Fibroblast of gingiva (primary cell): ENCODE results near the gene CCDC195.

Experiments used
- DNase-seq: peaks from one replicate; pipeline ENCODE4 v3.0.0-alpha.2; 2011; ENCODE audit warnings: low read depth

The CCDC195 gene, protein sequence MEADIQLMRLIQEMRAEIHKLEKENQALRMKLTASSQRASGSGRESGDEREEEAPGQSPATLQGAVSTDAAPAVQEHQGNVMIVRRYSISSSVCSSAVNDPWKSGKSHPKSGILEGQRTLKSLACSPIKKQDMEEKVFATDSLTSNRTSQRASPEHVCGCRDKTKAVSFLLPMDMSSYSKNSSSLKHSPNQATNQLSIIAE

DNA sequence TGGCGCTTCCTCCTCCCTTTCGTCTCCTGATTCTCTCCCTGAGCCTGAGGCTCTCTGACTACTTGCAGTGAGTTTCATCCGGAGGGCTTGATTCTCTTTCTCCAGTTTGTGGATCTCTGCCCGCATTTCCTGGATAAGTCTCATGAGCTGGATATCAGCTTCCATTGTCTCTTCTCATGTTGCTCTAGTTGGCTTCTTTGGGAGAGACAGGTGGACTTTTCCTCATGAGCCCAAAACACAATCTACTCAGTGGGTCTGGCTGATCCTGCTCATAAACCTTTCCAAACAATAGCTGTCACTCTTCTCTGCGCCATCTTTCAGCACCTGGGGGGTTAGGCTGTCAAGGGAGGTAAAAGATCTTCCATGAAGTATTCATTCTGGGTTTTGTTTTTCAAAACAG is at the start of gene CCDC195:
TSS of gene CCDC195 (minus strand) at position 165 of the 400 bp plus-strand sequence. CDS start at position 165, 0 bp downstream.
- no peak for DNase-seq

DNA sequence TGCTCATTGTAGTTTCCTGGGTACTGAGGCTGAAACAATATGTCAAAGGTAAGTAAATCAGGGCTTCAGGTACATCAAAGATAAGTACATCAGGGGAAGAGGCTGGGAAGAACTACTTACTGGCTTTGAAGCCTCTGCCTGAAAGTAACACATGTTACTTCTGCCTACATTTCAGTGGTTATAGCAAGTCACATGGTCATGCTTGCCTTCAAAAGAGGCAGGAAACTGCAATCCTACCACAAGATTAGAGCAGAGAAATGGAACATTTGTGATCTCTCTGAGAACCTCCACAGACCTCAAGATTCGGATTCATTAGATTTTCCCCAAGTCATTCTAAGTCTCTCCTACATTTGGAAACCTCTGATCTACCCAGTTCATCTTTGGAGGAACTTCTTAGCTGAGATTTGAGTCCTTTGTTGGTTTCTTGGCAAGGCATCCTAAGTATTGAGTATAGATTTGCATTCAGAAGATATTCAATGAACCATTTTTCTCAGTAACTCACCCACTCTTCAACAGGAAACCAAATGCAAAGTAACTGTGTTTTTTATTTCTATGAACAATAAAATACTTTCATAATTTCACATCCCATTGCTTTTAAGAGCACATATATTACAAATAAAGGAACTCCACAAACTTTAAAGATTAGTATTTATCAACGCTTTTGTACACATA is 48.5 kb upstream of the CCDC195 start:
- DNase-seq = no peak

DNA sequence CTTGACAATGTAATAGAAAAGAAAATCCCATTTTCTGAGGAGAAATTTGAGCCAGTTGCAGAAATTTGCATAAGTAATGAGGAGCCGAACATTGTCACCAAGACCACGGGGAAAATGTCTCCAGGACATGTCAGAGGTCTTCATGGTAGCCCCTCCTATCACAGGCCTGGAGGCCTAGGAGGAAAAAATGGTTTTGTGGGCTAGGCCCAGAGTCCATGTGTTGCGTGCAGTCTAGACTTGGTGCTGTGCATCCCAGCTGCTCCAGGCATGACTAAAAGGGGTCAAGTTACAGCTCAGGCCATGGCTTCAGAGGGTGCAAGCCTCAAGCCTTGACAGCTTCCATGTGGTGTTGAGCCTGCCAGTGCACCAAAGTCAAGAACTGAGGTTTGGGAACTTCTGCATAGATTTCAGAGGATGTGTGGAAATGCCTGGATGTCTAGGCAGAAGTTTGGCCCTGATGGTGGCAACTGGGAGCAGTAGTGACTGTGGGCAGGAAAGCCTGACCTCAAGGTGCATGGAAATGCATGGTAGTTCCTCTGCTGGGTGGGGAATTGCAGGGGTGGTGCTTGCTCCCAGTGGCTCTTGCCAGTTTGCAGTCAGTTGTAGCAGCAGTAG is 41.9 kb upstream of the CCDC195 start:
- no peak for DNase-seq

DNA sequence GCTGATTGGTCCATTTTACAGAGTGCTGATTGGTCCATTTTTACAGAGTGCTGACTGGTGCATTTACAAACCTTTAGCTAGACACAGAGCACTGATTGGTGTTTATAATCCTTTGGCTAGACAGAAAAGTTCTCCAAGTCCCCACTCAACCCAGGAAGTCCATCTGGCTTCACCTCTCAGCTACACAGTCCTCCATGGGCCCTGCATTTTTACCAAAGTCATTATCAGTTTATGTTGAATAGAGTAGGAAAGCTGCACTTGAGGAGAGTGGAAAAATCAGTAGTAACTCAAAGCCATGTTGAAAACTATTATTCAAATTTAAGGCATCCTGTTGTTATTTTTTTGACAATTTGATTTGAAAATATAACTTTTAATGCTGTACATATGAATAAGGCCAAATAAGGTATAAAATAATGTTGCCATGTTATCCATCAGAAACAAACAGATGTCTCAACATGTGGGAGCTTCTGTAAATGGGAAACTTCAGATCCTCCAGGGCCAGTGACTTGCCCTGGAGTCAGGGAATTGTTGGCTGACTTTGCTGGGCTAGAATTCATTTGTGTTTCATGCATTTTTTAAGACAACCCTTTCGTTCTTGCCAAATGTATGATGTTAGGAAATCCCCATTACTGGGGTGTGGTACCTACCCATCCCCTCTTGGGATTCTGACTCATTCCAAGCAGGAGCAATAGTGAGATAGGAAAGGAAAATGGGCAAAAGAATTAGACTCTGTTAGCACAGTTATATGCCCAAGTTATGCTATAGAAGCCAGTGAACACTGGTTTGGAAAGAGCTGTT is 37.8 kb upstream of the CCDC195 start:
- peak; percentile 92 for DNase-seq

DNA sequence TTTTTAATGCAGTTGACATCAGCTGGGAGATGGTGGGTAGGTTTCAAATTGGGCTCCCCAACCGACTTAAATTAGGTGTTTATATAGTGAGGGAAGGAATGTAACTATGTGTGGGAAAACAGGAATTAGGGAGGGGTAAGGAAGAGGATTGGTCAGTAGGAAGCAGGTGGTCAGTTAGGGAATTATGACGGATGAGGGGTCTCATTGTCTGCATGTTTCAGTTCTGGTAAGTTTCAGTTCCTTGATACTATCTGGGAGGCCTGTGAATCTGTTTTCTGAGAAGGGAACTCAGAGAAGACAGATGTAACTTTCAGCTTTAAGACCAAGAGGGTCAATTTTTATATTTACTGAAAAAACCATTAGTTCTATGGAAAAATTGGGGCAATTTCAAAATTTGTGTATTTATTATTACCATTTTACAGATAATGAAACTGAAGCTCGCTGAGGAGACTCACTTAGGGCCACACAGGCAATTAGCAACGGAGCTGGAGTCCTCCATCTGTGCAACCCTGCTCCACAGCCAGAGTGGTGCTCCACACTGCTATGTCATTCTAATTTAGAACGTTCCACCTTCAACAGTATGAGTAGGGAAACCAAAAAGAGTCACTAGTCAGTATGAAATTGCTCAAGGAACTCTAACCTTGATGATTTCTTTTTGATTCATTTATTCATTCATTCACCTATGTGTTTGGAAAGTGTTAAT is 36.0 kb upstream of the CCDC195 start:
- no peak for DNase-seq

DNA sequence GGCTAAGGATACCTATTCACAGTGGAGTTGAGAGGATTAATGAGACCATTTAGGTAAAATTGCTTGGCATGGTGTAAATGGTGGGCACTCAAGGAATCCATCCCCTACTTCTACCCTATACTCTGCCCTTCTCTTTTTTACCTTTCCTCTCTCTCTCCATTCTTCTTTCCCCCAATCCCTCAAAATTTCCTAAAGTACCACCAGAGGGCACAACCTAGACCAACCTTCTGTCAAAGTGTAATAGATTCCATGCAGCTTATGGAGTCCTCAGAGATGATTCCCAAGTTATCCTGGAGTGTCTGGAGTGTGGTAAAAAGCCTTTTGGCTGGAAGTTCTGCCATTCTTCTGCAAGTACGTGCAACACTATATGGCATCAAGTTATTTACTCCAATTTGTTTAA is 33.0 kb upstream of the CCDC195 start:
- no peak for DNase-seq

DNA sequence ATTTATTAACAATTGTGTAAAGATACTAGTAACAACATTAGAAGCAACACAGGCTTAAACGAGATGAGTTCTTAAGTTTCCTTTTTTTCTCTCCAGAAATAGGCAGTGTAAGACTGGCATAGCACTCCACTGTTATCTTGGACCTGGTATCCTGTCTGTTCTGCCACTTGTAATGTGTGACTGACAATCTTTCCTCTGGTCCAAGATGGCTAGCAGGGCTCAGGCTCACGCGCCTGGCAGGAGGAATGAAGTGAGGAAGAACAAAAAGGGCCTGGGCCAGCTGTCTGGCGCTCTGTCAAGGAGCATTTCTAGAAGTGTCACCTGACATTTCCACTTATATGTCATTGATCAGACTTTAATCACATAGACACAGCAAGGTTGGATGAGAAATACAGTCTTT is 31.6 kb upstream of the CCDC195 start:
- DNase-seq = no peak

DNA sequence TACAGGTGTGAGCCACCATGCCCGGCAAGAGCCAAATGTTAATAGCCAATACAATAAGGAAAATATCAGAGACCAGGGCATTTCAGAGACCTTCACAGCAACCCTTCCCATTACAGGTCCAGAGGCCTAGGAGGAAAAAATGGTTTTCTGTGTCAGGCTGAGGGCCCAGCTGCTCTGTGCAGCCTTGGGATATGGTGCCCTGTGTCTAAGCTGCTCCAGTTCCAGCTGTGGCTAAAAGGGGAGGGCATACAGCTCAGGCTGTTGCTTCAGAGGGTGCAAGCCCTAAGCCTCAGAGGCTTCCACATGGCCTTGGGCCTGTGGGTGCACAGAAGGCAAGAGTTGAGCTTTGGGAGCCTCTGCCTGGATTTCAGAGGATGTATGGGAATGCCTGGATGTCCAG is 20.1 kb upstream of the CCDC195 start:
- no peak for DNase-seq

DNA sequence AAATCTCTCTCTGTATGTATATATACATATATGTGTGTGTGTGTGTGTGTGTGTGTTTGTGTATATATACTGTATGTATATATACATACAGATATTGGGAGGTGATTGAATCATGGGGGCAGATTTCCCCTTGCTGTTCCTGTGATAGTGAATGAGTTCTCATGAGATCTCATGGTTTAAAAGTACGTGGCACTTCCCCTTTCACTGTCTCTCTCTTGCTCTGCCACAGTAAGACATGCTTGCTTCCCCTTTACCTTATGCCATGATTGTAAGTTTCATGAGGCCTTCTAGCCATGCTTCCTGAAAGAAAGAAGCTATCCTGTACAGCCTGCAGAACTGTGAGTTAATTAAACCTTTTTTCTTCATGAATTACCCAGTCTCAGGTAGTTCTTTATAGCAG is 18.8 kb upstream of the CCDC195 start:
- no peak for DNase-seq

DNA sequence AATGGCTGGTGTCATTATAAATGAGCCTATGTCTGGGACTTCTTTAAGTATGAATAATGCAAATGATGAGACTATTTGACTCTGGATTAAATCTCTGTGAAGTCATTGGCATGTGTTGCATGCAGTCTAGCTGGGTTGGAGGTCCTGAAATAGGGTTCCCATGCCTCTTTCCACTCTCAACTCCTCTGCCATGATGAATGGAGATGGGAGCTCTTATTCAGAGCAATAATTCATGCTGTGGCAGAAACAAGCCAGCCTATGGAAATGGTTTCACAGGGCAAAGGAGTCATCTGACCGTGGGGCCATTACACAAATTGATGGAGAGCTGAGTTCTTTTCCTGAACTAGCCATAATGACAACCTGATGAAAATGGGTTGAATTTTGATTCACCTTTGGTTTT is 15.5 kb upstream of the CCDC195 start:
- DNase-seq = no peak

DNA sequence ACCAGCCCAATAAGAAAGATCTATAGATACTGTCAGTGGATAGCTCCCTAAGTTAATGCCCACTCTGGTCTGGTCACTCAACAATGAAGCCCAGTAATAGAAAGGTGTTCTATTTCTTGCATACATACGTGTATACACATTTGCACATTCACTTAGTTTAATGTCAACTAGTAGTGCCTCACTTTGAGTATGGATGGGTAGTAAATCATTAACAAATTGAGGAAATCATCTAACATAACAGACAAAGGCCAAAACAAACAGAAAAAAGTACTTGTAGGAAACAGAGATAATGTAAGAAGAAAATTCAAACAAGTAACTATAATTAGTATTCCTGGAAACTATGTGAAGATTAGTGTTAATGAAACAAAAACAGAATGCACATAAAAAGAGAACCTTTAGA is 13.3 kb upstream of the CCDC195 start:
- DNase-seq = no peak

DNA sequence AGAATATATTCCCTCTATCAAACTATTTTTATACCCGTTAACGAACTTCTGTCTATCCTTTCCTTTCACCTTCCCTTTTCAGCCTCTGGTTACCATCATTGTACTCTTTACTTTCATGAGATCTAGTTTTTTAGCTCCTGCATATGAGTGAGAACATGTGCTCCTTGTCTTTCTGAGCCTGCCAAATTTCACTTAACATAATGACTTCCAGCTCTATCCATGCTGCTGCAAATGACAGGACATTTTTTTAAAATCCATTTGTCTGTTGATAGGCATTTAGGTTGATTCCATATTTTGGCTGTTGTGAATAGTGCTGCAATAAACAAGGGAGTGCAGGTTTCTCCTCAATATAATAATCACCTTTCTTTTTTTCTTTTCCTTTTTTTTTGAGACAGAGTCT is 8.2 kb upstream of the CCDC195 start:
- DNase-seq = no peak

DNA sequence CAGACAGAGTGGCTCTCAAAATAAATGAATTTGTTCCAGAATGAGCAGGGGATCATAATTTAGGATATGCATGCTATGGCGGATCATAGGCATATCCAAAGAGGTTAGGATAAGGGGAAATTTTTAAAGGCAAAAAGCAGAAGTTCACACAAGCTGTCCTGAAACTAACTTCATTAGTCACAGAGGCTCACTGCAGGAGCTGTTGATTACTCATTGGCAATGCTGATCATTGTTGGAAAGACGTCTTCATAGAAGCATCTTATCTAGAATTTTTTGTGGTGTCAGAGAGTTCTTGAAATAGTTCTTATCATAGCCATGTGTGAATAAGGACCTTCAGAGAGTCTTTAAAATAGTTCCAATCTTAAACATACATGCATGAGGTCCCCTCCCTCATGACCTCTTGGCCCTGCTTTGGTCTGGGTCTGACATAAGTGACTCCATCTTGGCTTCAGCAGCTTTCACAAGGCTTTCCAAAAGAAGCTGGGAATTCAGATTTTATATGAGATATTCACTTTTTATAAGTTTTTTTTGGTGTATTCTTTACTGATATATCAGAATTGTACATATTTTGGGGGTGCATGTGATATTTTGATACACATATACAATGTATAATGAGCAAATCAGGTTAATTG is 7.5 kb upstream of the CCDC195 start:
- no peak for DNase-seq

DNA sequence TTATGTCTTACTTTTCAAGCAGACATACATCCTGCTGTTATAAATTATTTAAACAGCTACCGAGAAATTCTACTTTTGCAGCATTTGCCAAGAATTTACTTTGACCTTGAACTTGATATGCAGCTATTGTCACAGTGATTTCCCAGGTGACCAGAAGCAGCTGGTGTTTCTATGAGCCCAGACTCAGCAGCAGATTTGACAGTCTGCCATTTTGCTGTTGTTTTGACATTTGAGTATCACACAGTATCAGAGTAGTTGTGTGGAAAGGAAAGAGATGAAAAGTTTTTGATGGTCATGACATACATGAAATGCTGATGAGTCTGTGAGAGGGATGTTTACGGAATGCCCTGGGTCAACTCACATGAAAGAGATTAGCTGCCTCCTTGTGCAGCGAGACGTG is 6.6 kb upstream of the CCDC195 start:
- no peak for DNase-seq

DNA sequence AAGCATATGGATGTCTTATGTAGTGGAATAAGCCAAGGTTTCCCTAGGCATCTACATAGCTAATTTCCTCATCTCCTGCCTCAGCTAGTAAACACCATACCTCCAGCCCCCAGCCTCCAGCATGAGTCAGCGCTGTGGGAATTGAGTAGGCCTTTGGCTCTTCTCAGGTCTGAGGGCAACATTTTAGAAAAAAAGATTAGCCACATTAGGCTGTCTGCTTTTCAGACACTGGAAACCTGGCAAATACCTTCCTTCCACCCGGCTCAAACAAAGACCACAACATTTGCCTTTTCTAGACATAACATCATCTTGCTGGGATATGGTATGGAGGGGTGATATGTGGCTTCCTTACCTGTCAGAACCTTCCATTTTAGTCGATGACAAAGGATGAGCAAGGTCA is 6.1 kb upstream of the CCDC195 start:
- DNase-seq = no peak

DNA sequence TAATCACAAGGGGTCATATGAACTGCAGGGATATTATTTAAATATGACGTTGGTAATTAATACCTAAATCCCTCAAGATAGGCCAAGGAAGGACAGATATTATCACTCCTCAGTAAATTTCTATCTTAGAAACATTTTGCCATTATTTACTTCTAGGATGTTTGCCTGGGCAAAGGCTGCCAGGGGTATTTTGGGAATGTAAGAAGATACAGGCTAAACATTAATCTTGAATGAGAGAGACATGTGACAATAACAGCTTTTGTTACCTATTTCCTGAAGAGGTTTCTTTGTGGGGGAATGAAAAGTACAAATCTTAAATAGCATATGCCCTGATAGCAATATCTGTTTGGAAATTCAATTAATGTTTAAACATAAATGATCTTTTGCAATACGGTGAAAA is 756 bp upstream of the CCDC195 start:
- no peak for DNase-seq

DNA sequence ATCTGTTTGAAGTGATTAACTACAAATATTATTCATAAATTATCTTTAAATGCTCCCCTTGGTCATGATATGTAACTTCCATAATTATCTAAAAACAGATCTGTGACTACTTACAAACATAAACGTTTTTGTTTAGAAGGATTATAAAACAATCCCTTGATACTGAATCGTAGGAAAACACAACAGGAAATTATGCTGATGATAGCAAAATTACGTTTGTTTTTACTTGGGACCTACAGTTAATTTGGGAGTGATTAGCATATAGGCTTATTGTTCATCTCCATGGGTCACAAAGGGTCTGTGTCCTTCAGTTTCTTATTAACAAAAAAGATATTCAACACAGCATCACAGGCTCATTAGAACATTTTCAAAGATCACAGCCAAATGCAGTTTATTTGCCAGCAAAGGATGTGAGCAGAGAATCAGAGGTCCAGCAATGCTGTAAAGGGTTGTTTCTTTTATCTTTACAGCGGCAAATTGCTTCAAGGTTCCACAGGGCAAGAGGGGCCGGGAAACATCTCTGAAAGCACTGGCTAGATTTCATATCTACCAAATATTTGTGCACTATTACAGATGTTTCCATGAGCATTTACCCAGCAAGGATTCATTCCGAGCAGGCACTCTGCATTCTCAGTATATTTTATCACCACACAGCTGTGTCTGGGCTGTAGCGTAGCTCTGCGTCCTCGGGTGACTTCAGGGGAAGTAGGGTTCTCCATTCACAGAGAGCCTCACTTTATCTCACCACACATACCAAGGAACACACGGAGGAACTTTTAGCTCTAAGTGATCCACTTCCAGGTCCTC is 4.1 kb downstream of the CCDC195 start:
- DNase-seq = peak; percentile 9

DNA sequence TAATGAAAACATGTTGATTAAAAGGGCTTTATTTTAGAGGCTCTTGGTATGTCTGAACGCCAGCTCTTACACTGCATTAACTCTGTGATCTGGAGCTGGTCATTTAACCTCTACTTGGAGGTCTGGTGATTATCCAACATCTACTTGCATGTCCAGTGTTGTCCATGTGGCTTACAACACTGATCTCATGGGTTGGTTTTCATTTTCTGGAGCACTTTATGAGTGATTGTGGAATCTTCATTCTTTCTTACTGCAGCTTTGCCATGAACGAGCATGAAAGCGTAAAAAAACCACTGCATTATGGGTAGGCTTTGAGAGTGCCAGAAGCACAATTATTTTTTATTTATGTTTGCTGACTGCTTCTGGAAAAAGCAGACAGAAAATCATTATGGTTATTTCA is 4.8 kb downstream of the CCDC195 start:
- peak; percentile 5 for DNase-seq

DNA sequence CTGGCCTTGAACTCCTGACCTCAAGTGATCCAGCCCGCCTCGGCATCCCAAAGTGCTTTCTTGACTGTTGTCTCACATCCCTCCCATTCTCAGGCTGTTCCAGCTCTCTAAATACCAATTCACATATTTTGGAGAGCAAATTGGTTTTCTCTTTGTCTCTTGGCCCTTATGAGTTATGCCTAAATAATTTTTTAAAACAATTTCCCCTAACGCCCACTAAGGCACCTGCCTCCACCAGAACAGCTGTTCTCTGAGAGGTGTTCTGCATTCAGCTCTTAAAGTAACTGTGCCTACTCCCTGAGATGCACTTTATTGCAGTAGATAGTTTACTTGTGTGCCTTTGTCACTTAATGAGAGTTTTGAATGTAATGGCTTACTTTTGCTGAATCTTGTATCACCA is 6.9 kb downstream of the CCDC195 start:
- no peak for DNase-seq

DNA sequence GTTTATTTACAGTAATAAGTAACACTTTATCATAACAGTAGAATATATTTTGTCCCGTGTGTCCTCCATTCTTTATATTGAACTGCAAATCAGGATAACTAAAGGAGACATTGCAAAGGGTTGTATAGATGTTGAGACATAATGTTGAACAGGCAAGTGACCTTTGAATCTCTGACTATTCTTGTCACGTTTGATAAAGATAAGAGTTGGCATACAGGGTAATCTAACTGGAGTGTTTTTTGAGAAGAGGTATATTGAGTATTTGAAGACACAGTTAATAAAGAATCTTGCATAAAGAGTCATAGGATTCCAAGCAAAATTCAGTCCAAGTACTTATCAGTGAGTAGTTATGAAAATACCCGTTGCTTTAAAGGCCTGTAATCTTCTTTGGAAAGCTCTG is 21.7 kb downstream of the CCDC195 start:
- no peak for DNase-seq

DNA sequence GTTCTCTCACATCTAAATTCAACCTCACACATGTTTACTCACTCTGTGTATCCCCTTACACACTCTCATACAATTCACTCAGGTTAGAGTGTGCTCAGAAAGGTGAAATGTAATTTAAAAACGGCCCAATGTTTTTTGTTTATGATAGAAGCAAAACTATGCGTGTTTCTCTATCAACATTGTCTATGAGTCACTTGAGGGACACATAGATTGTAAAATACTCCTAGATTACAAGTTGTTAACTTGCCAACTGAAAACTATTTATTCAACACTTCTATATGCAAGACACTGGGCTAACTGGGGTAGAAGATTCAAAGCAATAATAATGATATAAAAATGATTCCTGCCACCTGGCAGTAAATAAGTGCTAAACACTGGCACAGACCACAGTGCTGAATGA is 24.6 kb downstream of the CCDC195 start:
- DNase-seq = no peak
